GM12878 (cell line): ENCODE data around the gene ANO1. TPM values are rescaled to one million over a fixed set of nuclear protein-coding genes. Genes with fewer than 3 reads are reported as not detected.

Source experiments
- ATAC-seq: fragments of 200-7000 bp; cut with Tn5 transposase; 3 replicates; pipeline ENCODE4 v1.9.1; 2020; ENCODE audit warnings: mild to moderate bottlenecking, moderate library complexity
- BruUV-seq: library from RNA; stranded (reverse); fragments of 400-500 nt; replicated peaks from 2 replicates; lab custom pipeline; 2021; lab: Mats Ljungman, UMichigan
- CTCF ChIA-PET: fragments of 300-600 bp; sonication (Branson Sonifier 250); formaldehyde crosslinking; extraction: SDS; loops from one replicate; lab custom pipeline; 2021; ENCODE audit warnings: inconsistent platforms; lab: Yijun Ruan, JAX
- POLR2A ChIA-PET: fragments of 350-600 bp; formaldehyde crosslinking; extraction: SDS; loops from one replicate; lab custom pipeline; 2021; ENCODE audit warnings: inconsistent platforms; lab: Charles Lee
- RAD21 ChIA-PET: fragments of 300-600 bp; sonication (Branson Sonifier 250); formaldehyde crosslinking; loops from one replicate; lab custom pipeline; 2023; ENCODE audit warnings: antibody characterized with exemption; ENCODE audit not compliant: unreplicated experiment; lab: Charles Lee
- SMC1A ChIA-PET: fragments of 300-600 bp; sonication (Branson Sonifier 250); formaldehyde crosslinking; loops from one replicate; lab custom pipeline; 2023; ENCODE audit not compliant: unreplicated experiment, uncharacterized antibody; lab: Charles Lee
- DNase-seq: peaks from one replicate; pipeline ENCODE4 v3.0.0-alpha.2; 2011; ENCODE audit warnings: low read depth, low spot score
- FAIRE-seq: peaks from 3 replicates; lab custom pipeline; 2011; peaks lifted over from hg19 to GRCh38; lab: Jason Lieb, UNC
- H2AFZ ChIP-seq: 2 replicates; pipeline ENCODE4 v1.6.0; 2011; ENCODE audit warnings: low read depth, low read length, control low read depth; ENCODE audit not compliant: control insufficient read depth
- H3K27ac ChIP-seq: 2 replicates; pipeline ENCODE4 v1.5.1; 2011; ENCODE audit warnings: control low read depth; ENCODE audit not compliant: control insufficient read depth, insufficient read depth
- H3K27me3 ChIP-seq, 2 experiments: replicated peaks in 1 of 2; 2 replicates each; pipeline versions ENCODE4 v1.6.0 to v1.6.1; 2011; ENCODE audit warnings: low read length in 1 of 2; ENCODE audit not compliant: control insufficient read depth in 2 of 2, insufficient read depth in 2 of 2
- H3K36me3 ChIP-seq, 2 experiments: 2 replicates each; pipeline ENCODE4 v1.5.1; 2011; ENCODE audit warnings: low read length in 1 of 2; ENCODE audit not compliant: control insufficient read depth in 2 of 2, insufficient read depth in 2 of 2
- H3K4me1 ChIP-seq: 2 replicates; pipeline ENCODE4 v1.6.1; 2011; ENCODE audit warnings: mild to moderate bottlenecking, low read length, moderate library complexity, mixed read lengths; ENCODE audit not compliant: control insufficient read depth, insufficient read depth
- H3K4me2 ChIP-seq: 2 replicates; pipeline ENCODE4 v1.6.0; 2011; ENCODE audit warnings: control low read depth; ENCODE audit not compliant: control insufficient read depth, insufficient read depth
- H3K4me3 ChIP-seq: fragments of 200-600 bp; sonication (generic); 2 replicates; pipeline ENCODE4 v1.5.1; 2016
- H3K79me2 ChIP-seq: 2 replicates; pipeline ENCODE4 v1.6.0; 2011; ENCODE audit warnings: low read length; ENCODE audit not compliant: control insufficient read depth, insufficient read depth
- H3K9ac ChIP-seq: 2 replicates; pipeline ENCODE4 v1.8.0; 2011; ENCODE audit warnings: low read length, control low read depth, mixed read lengths; ENCODE audit not compliant: control insufficient read depth, insufficient read depth
- H3K9me3 ChIP-seq: replicated peaks from 3 replicates; pipeline ENCODE4 v1.5.1; 2011; ENCODE audit warnings: mild to moderate bottlenecking, low read length; ENCODE audit not compliant: control insufficient read depth, insufficient read depth
- H4K20me1 ChIP-seq: 2 replicates; pipeline ENCODE4 v1.6.0; 2011; ENCODE audit not compliant: control insufficient read depth, insufficient read depth
- E2F4 ChIP-seq: IDR thresholded peaks from 2 replicates; pipeline ENCODE4 v1.6.1; 2012; ENCODE audit warnings: low read depth, low read length, improper control_type of control experiment
- ELK1 ChIP-seq: IDR thresholded peaks from 2 replicates; pipeline ENCODE4 v1.6.1; 2012; ENCODE audit warnings: low read depth, low read length, improper control_type of control experiment
- FOS ChIP-seq: IDR thresholded peaks from 3 replicates; pipeline ENCODE4 v1.6.1; 2011; ENCODE audit warnings: borderline replicate concordance; ENCODE audit not compliant: insufficient read length; ENCODE audit errors: extremely low read depth
- HDAC6 ChIP-seq: fragments of 200-600 bp; sonication (generic); IDR thresholded peaks from one replicate; pipeline ENCODE4 v1.8.0; 2017; ENCODE audit warnings: antibody characterized with exemption; ENCODE audit not compliant: unreplicated experiment
- IKZF1 ChIP-seq: fragments of 450-650 bp; conservative IDR thresholded peaks from 2 replicates; pipeline ENCODE4 v1.6.1; 2017; ENCODE audit warnings: antibody characterized with exemption, mild to moderate bottlenecking
- JUNB ChIP-seq: IDR thresholded peaks from 2 replicates; pipeline ENCODE4 v1.6.1; 2016; ENCODE audit warnings: antibody characterized with exemption, mild to moderate bottlenecking
- LARP7 ChIP-seq: fragments of 450-650 bp; IDR thresholded peaks from 2 replicates; pipeline ENCODE4 v1.6.1; 2017; ENCODE audit warnings: mild to moderate bottlenecking
- MXI1 ChIP-seq: fragments of 150-350 bp; IDR thresholded peaks from 2 replicates; pipeline ENCODE4 v1.6.1; 2011; ENCODE audit warnings: low read depth, mild to moderate bottlenecking, inconsistent platforms, low read length, improper control_type of control experiment
- NRF1 ChIP-seq: conservative IDR thresholded peaks from 2 replicates; pipeline ENCODE4 v1.6.1; 2011; ENCODE audit warnings: mild to moderate bottlenecking, low read depth, low read length, improper control_type of control experiment
- SKIL ChIP-seq: fragments of 450-650 bp; IDR thresholded peaks from 2 replicates; pipeline ENCODE4 v1.6.1; 2017; ENCODE audit warnings: mild to moderate bottlenecking, low read depth, inconsistent platforms; ENCODE audit not compliant: poor library complexity, severe bottlenecking
- TARDBP ChIP-seq: IDR thresholded peaks from 2 replicates; pipeline ENCODE4 v1.6.1; 2016; ENCODE audit warnings: borderline replicate concordance
- USF2 ChIP-seq: IDR thresholded peaks from 2 replicates; pipeline ENCODE4 v1.6.1; 2011; ENCODE audit warnings: low read depth, low read length, improper control_type of control experiment, borderline replicate concordance
- WRNIP1 ChIP-seq: IDR thresholded peaks from 2 replicates; pipeline ENCODE4 v1.6.1; 2011; ENCODE audit warnings: low read depth, low read length, improper control_type of control experiment, borderline replicate concordance
- ZBED1 ChIP-seq: IDR thresholded peaks from 2 replicates; pipeline ENCODE4 v1.6.1; 2016; ENCODE audit warnings: borderline replicate concordance
- ZSCAN29 ChIP-seq: fragments of 450-650 bp; IDR thresholded peaks from 2 replicates; pipeline ENCODE4 v1.6.1; 2017; ENCODE audit warnings: mild to moderate bottlenecking, moderate library complexity
- WGBS: methylation state at CpG from one replicate; pipeline ENCODE4 v1.1.6; 2016; ENCODE audit warnings: low lambda C conversion rate; ENCODE audit not compliant: insufficient replicate concordance, insufficient coverage; ENCODE audit errors: missing lambda C conversion rate; 5-methylcytosine and 5-hydroxymethylcytosine counted together
- in situ Hi-C: fragments of 300-500 bp; cut with MboI; formaldehyde crosslinking; loops from 9 replicates; pipeline ENCODE4 v1.14.3; 2018; ENCODE audit warnings: mixed read lengths
- intact Hi-C: fragments of 100-400 bp; cut with micrococcal nuclease; formaldehyde crosslinking; loops from one replicate; pipeline ENCODE4 v1.14.2; 2022; ENCODE audit not compliant: unreplicated experiment
- polyA plus RNA-seq, 11 experiments: library from polyadenylated mRNA; depleted of rRNA in 4 of 11; unstranded in 6 of 11; stranded (reverse) in 5 of 11; fragments of >200 nt; fragmentation: Nextera tagmentation in 4 of 11; fragmentation: Illumina TruSeq in 1 of 11; extraction: Ambion mirVana in 4 of 11; extraction: Trizol in 1 of 11; gene quantifications; 1 replicate in 1 of 11; 2 replicates in 10 of 11; pipeline versions ENCODE4 v1.2.1 to v1.2.3, GENCODE V29; 2011 to 2016; ENCODE audit warnings: inconsistent platforms in 2 of 11, missing spikeins in 2 of 11, low read depth in 1 of 11
- total RNA-seq, 4 experiments: library from RNA; depleted of rRNA in 3 of 4; stranded (reverse); fragments of >200 nt in 3 of 4; fragmentation: Illumina TruSeq in 1 of 4; extraction: Trizol in 1 of 4; gene quantifications; 2 replicates each; pipeline versions ENCODE4 v1.2.1 to v1.2.3, GENCODE V29; 2013 to 2021

ANO1 gene
- total and polyA plus RNA-seq, 10 of the 15 experiments (the other 5 are each of a cell fraction or from before 2014, with no cell fraction given), result 0.01 to 0.38 (median 0.06) TPM; not detected in 7

- Histone ChIP-seq H2AFZ (no peak overlapping the region), H3K79me2 (no peaks in the 10 kb centered on the region), H3K9me3 (no peaks in the 10 kb centered on the region), H4K20me1 (no peaks in the 10 kb centered on the region), H3K4me1 (no peaks in the 10 kb centered on the region), H3K4me2 (no peak overlapping the region), H3K9ac (no peak overlapping the region), H3K36me3 (no peaks in the 10 kb centered on the region), H3K4me3 (no peak overlapping the region), H3K27ac (no peak overlapping the region)
- DNase-seq (no peak), ATAC-seq (no peak), FAIRE-seq (no peak)
- ChIA-PET CTCF (no interaction called here), POLR2A (no interaction called here), SMC1A (no interaction called here), RAD21 (no interaction called here)
- no TSS peak for BruUV-seq
- in situ Hi-C loops, result no loop called here
- 36% methylated on average over 12 of the region's 12 CpGs for WGBS
- TF ChIP-seq ELK1 (no peak), E2F4 (no peak), FOS (no peak), TARDBP (no peak), MXI1 (no peak), HDAC6 (no peak), ZBED1 (no peak), JUNB (no peak), NRF1 (no peak), ZSCAN29 (no peak), IKZF1 (no peak), SKIL (no peak), WRNIP1 (no peak), USF2 (no peak), LARP7 (no peak)
- TF ChIP-seq, all 136 proteins: peak for 0
- intact Hi-C loops, result no loop called here
- peaks cover 11 to 17% of the 10 kb centered on the region in 2 experiments for H3K27me3 ChIP-seq
Observed at GRCh38 chr11:70071996-70072395, 6.1 kb upstream of the ANO1 start.
